HG02943 (cell line): ENCODE data around the gene ZNF146.
"Not testable (repeated sequence)": the region's sequence is repeated elsewhere in the genome, so short reads cannot be mapped to it uniquely, and the experiment has no call there.

Experiments
- ATAC-seq: cut with Tn5 transposase; IDR thresholded peaks from one replicate; pipeline ENCODE4 v1.9.1; 2021; ENCODE audit warnings: mild to moderate bottlenecking, low read depth, moderate library complexity; ENCODE audit not compliant: unreplicated experiment

Gene ZNF146

DNA sequence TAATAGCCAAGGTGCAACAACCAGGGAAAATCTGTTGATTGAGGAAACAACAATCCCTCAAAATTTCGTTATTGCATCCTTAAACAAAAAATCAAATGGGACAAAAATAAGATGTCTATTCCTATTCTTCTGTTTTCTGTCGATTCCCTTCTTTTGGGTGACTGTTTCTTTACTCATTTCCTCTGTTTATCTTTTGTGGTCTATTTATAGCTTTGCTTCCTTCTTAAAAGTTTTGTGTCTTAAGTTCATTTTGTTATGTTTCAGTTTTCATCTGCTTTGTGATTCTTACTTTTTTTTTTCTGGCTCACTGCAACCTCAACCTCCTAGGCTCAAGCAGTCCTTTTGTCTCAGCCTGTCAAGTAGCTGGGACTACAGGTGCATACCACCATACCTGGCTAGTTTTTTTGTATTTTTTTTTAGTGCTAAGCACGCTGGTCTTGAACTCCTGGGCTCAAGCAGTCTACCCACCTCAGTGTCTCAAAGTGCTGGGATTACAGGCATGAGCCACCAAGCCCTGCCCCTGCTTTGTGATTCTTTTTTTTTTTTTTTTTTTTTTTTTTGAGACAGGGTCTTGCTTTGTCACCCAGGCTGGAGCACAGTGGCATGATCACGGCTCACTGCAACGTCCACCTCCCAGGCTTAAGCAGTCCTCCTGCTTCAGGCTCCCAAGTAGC, 10.4 kb downstream of the ZNF146 start:
- ATAC-seq = no peak

DNA sequence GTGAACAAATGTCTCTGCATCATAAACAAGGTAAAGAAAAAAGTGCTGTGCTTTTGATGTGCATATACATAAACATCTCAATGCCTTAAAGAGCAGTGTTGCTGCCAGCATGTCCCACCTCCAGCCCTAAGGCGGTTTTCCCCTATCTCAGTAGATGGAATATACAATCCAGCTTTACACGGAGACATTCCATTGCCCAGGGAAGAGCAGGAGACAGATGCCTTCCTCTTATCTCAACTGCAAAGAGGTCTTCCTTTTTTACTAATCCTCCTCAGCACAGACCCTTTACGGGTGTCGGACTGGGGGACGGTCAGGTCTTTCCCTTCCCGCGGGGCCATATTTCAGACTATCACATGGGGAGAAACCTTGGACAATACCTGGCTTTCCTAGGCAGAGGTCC, 18.7 kb downstream of the ZNF146 start:
- ATAC-seq = not testable (repeated sequence)

DNA sequence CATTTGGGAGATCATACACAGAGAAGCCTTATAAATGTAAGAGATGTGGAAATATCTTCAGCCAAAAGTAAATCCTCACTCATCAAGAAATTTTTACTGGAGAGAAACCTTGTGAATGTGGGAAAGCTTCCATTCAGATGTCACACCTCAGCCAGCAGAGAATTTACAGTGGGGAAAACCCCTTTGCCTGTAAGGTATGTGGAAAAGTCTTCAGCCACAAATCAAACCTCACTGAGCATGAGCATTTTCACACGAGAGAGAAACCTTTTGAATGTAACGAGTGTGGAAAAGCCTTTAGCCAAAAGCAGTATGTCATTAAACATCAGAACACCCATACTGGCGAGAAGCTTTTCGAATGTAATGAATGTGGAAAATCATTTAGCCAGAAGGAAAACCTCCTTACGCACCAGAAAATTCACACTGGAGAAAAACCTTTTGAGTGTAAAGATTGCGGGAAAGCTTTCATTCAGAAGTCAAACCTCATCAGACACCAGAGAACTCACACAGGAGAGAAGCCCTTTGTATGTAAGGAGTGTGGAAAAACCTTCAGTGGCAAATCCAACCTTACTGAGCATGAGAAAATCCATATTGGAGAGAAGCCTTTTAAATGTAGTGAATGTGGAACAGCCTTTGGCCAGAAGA, 21.5 kb downstream of the ZNF146 start:
- ATAC-seq = no peak

DNA sequence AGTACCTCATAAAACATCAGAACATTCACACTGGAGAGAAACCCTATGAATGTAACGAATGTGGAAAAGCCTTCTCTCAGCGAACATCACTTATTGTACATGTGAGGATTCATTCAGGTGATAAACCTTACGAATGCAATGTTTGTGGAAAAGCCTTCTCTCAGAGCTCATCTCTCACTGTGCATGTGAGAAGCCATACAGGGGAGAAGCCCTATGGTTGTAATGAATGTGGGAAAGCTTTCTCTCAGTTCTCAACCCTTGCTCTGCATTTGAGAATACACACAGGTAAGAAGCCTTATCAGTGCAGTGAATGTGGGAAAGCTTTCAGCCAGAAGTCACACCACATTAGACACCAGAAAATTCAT, 22.0 kb downstream of the ZNF146 start:
- no peak for ATAC-seq

DNA sequence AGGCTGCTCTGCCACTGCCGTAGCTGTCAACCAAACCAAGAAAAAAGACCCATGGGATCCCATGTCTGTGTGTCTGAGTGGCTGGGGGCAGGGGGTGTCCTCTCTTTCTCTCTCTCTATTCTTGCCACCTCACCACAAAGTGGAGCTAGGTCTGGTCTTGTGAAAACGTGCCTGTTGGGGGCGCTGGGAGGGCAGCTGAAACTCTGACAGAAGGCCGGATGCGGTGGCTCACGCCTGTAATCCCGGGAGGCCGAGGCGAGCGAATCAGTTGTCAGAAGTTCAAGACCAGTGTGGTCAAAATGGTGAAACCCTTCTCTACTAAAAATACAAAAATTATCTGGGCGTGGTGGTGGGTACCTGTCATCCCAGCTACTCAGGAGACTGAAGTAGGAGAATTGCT, 29.2 kb downstream of the ZNF146 start:
- no peak for ATAC-seq

DNA sequence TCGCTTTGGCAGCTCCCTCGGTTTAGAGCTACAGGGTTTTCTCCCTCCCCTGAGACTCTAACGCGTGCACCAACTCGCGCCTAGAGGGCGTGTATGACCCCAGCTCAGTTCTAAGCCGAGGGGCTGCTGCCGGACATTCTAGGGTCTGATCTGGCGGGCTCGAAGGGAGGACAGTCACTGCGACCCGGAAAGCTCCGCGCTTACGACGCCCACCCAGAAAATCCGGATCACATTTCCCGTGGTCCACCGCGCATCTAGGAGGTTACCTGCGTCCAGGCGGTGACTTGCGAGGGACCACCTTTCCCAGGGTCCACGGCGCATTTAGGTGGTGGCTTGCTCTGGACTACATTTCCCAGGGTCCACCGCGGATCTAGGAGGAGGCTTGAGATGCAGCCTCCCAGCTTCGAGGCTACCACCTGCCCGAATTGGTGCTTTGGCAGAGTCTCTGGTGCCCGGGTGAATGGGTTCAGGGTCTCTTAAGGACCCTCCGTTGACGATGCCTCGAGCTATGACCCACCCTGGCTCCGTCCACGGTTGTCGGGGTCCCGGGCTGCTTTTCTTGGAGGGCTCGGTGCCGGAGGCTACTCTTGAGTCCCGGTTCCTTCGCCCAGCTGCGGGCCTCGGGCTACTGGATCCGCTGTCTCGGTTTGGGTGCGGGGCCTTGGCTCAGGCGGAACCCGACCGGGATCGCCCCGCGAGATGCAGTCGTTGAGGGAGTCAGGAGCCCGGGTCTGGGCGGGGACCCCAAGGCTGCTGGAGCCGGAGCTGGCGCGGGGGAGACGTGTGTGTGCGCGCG, 30.5 kb downstream of the ZNF146 start:
- ATAC-seq = no peak

DNA sequence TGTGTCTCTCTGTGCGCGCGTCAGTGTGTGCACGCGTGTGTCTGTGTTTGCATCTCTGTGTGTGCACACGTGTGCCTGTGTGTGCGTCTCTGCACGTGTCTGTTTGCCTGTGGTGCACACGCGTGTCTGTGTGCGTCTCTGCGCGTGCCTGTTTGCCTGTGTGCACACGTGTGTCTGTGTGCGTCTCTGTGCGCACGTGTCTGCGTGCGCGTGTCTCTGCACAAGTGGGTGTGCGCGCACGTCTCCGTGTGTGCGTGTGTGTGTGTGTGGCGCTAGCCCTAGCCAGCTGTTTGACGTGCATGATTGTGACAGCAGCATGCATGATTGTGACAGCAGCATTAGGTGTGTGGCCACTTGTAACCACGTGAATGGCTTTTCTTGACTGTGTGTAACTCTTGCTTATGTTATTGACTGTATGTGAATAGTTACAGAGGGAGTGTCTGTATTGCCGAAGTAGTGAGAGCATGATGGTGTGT, 31.1 kb downstream of the ZNF146 start:
- no peak for ATAC-seq

DNA sequence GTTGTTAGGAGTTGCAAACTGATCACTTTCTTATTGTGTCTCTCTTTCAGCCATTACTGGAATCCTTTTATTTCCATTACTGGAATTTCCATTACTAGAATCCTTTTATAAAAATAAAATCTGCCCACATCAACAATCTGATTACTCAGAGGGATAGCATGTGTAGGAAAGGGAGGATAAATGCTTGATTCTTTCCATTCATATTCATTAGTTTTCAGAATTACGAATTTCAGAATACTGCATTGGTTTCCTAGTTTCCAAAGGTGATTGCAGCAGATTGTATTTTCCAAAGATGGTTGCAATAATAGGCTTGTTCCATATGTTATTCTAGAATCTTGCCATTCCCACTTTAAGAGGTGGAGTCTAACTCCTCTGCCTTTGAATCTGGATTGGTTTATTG, 37.1 kb downstream of the ZNF146 start:
- ATAC-seq = no peak

DNA sequence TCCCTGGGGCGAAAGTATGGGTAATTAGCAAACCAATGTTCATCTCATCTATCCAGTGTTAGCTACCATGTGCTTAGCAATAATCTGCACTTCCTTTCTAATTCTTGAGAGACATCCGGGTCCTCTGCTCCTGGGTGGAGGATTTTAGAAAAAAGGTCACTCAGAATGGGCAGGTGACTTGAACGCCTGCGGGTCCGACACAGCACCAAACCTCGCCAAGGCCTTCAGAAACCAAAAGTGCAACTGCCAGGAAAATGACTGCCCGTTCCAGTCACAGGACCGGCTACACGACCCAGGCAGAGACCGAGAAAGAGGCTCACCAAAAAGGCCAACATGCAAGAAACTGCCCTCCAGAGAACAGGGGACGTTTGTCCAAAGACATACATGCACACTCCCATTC, 39.9 kb downstream of the ZNF146 start:
- ATAC-seq = no peak

DNA sequence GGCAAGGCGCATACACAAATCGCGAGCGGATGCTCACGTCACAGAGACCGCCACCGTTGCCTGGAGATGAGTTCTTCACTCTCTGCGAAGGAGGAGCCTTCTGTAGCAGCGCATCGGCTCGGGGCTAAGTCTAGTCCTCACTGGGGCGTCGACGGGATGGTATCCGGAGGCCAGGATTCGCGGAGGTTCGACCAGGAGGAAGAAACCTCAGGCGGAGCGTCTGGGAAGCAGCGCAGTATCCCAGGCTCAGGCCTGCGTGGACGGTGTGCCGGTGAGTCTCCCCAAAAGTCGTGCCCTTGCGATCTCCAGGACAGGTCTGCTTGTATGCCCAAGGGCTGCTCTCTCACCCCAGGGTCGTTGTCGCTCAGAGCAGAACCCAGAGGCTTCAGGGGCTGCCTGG, 40.4 kb downstream of the ZNF146 start:
- ATAC-seq = no peak

DNA sequence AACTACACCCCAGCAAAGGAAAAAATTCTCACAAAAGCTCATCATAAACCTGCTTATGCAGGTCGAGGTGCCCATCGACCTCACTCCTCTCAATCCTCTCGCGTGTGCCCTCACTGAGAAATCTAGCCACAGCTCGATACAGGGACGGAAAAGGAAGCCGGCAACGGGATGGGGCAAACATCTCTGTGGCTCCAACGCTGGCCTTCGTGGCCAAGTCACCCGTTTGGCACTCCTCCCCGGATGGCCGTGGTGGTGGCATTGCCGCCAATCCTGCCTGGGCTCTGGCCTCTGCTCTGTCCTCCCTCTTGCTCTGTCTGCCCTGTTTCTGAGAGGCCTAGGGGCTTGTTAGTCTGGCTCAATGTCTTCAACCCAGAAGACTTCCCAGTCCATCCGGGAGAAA, 41.2 kb downstream of the ZNF146 start:
- no peak for ATAC-seq

DNA sequence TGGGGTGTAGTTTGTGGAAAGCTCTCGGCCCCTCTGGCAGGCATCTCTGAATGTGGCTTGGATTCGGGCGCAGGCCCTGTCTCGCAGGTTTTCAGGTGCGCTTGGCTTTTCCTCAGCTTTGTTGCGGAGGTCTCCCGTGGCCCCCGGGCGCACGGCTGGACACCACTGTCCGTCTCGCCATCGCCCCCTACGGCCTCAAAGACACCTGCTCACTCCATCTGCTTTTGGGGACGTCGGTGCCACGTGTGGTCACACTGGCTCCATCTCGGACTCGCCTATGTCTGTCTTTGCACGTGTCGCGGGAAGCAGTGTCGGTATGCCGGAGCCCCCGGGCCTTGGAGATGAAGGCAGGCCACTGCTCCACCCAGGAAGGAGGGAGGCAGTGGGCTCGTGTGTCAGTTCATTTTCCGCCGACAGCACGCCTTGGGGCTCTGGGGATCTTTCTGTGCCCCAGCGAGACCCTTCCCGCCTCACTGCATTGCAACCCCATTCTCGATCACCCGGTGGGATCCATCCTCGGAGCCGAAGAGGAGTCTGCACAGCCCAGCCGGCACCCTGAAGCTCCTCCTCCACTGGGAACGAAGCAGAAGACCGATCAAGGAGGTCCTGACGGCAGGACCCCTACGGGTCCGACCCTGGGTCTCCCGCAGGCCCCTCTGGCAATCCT, 42.1 kb downstream of the ZNF146 start:
- no peak for ATAC-seq

DNA sequence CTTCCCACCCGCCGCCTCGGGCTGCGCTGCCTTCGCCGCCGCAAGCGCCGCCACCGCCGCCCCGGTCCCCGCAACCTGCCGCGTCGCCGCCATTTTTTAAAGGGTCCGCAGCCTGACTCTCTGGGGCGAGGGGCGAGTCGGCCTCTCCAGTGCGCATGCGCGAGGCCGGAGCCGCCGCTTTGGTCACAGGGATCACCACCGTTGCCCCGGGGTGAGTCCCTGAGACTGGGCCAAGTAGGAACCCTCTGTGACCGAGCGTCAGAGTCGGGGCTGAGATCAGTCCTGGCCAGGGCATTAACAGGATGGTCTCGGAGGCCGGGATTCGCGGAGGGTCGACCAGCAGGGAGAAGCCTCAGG, 42.6 kb downstream of the ZNF146 start:
- ATAC-seq = no peak

DNA sequence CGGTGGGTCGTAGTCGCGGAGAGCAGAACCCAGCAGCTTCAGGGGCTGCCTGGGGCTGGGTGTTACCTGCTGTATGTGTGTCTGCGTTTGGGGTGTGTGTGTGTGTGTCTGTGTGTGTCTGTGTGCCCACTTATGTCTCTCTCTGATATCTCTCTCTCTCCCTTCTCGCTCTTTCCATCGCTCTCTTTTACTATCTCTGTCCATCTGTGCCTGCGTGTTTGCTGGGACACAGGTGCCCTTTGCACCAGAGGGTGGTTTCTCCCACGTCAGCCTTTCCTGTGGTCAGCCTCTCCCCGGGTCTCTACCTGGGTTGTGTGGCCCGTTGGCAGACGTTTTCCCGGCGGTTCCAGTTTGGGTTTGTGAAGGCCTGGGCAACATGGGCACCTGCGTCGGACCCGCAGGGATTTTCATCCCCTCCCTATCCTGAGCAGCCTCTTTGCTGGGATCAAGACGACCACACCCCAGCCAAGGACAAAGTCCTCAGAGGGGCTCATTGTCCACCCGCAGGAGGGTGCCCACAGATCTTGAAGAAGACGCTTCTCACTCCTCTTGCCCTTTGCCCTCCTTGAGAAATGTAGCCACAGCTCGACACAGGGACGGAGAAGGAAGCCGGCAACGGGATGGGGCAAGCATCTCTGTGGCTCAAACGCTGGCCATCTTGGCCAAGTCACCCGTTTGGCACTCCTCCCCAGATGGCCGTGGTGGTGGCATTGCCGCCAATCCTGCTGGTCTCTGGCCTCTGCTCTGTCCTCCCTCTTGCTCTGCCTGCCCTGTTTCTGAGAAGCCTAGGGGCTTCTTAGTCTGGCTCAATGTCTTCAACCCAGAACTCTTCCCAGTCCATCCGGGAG, 43.3 kb downstream of the ZNF146 start:
- no peak for ATAC-seq

DNA sequence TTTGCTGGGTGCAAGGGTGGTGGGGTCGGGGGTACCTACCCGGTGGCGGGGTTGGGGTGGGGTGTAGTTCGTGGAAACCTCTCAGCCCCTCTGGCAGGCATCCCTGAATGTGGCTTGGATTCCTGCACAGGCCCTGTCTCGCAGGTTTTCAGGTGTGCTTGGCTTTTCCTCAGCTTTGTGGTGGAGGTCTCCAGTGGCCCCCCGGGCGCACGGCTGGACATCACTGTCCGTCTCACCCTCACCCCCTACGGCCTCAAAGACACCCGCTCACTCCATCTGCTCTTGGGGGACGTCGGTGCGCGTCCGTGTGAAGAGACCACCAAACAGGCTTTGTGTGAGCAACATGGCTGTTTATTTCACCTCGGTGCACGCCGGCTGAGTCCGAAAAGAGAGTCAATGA, 44.3 kb downstream of the ZNF146 start:
- no peak for ATAC-seq

DNA sequence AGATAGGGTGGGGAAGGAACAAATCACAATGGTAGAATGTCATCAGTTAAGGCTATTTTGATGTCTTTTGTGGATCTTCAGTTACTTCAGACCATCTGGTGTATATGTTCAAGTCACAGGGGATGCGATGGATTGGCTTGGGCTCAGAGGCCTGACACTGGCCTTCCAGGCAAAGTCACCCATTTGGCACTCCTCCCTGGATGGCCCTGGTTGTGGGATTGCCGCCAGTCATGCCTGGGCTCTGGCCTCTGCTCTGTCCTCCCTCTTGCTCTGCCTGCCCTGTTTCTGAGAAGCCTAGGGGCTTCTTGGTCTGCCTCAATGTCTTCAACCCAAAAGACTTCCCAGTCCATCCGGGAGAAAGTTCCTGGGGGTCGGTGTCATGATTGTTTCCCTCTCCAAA, 50.2 kb downstream of the ZNF146 start:
- ATAC-seq = no peak

DNA sequence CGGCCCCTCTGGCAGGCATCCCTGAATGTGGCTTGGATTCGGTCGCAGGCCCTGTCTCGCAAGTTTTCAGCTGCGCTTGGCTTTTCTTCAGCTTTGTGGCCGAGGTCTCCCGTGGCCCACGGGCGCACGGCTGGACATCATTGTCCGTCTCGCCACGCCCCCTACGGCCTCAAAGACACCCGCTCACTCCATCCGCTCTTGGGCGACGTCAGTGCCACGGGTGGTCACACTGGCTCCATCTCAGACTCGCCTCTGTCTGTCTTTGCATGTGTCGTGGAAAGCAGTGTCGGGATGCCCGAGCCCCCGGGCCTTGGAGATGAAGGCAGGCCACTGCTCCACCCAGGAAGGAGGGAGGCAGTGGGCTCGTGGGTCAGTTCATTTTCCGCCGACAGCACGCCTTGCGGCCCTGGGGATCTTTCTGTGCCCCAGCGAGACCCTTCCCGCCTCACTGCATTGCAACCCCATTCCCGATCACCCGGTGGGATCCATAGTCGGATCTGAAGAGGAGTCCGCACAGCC, 51.0 kb downstream of the ZNF146 start:
- ATAC-seq = no peak

DNA sequence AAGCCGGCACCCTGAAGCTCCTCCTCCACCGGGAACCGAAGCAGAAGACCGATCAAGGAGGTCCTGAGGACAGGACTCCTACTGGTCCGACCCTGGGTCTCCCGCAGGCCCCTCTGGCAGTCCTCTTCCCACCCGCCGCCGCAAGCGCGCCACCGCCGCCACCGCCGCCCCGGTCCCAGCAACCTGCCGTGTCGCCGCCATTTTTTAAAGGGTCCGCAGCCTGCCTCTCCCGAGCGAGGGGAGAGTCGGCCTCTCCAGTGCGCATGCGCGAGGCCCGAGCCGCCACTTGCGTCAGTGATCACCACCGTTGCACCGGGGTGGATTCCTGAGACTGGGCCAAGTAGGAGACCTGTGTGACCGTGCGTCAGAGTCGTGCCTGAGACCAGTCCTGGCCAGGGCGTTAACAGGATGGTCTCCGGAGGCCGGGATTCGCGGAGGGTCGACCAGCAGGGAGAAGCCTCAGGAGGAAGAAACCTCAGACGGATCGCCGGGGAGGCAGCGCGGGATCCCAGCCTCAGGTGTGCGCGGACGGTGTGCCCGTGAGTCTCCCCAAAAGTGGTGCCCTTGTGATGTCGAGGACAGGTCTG, 51.6 kb downstream of the ZNF146 start:
- ATAC-seq = no peak

DNA sequence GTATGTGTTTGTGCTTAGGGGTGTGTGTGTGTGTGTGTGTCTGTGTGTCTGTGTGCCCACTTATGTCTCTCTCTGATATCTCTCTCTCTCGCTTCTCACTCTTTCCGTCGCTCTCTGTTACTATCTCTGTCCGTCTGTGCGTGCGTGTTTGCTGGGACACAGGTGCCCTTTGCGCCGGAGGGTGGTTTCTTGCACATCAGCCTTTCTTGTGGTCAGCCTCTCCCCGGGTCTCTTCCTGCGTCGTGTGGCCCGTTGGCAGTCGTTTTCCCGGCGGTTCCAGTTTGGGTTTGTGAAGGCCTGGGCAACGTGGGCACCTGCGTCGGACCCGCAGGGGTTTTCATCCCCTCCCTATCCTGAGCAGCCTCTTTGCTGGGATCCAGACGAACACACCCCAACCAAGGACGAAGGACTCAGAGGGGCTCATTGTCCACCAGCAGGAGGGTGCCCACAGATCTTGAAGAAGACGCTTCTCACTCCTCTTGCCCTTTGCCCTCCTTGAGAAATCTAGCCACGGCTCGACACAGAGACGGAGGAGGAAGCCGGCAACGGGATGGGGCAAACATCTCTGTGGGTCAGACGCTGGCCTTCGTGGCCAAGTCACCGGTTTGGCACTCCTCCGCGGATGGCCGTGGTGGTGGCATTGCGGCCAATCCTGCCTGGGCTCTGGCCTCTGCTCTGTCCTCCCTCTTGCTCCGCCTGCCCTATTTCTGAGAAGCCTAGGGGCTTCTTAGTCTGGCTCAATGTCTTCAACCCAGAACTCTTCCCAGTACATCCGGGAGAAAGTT, 52.3 kb downstream of the ZNF146 start:
- ATAC-seq = no peak
